Skeletal muscle tissue (tissue), 4 donors: Measurements from ENCODE around the gene TYRP1. TPM values are rescaled to one million over a fixed set of nuclear protein-coding genes. Genes with fewer than 3 reads are reported as not detected.

Experiments
- H3K27ac ChIP-seq: one replicate; pipeline ENCODE4 v1.7.0; 2013; ENCODE audit warnings: mild to moderate bottlenecking, low read depth, low read length, inconsistent platforms
- H3K27me3 ChIP-seq, 3 donors: one replicate each; pipeline ENCODE4 v1.7.0; 2013; ENCODE audit warnings: low read length in 3 of 3; ENCODE audit not compliant: control insufficient read depth in 3 of 3, insufficient read depth in 3 of 3
- H3K36me3 ChIP-seq, 3 donors: one replicate each; pipeline ENCODE4 v1.7.0; 2013; ENCODE audit warnings: low read length in 3 of 3; ENCODE audit not compliant: control insufficient read depth in 3 of 3, insufficient read depth in 3 of 3
- H3K4me1 ChIP-seq, 3 donors: one replicate each; pipeline ENCODE4 v1.7.0; 2013; ENCODE audit warnings: low read length in 3 of 3, mild to moderate bottlenecking in 3 of 3; ENCODE audit not compliant: control insufficient read depth in 3 of 3, insufficient read depth in 3 of 3
- H3K4me3 ChIP-seq, 3 donors: one replicate each; pipeline ENCODE4 v1.7.0; 2013; ENCODE audit warnings: low read length in 3 of 3
- H3K9ac ChIP-seq, 3 donors: one replicate each; pipeline ENCODE4 v1.7.0; 2013; ENCODE audit warnings: low read length in 3 of 3, mild to moderate bottlenecking in 3 of 3, moderate library complexity in 2 of 3, low read depth in 1 of 3
- H3K9me3 ChIP-seq, 3 donors: one replicate each; pipeline ENCODE4 v1.7.0; 2013; ENCODE audit warnings: low read length in 3 of 3; ENCODE audit not compliant: control insufficient read depth in 3 of 3
- total RNA-seq: library from RNA; depleted of rRNA; stranded (reverse); fragments of >200 nt; gene quantifications from one replicate; pipeline ENCODE4 v1.2.3, GENCODE V29; 2014
- donor health status: Osteomylitis.

Gene TYRP1
- total RNA-seq, 1 donor from 2014 or later, result not detected

GRCh38 chr9:12748954-12749353 is 55.8 kb downstream of the TYRP1 start:
- no peak overlapping the region for H3K9ac ChIP-seq
- no peaks in the 10 kb centered on the region for H3K9me3 ChIP-seq

GRCh38 chr9:12753931-12754330 is 60.7 kb downstream of the TYRP1 start:
- Histone ChIP-seq H3K36me3 (no peaks in the 10 kb centered on the region), H3K27ac (no peak overlapping the region), H3K4me1 (no peaks in the 10 kb centered on the region), H3K9me3 (no peaks in the 10 kb centered on the region), H3K27me3 (no peaks in the 10 kb centered on the region), H3K4me3 (no peak overlapping the region), H3K9ac (no peak overlapping the region)

More at GRCh38 chr9:12748954-12749353, 55.8 kb downstream of the TYRP1 start:
- no peak overlapping the region for H3K27ac ChIP-seq
- H3K27me3 ChIP-seq, result no peaks in the 10 kb centered on the region
- no peak overlapping the region for H3K4me3 ChIP-seq
- H3K36me3 ChIP-seq, result no peaks in the 10 kb centered on the region
- no peaks in the 10 kb centered on the region for H3K4me1 ChIP-seq

GRCh38 chr9:12759761-12760160 is 66.6 kb downstream of the TYRP1 start:
- no peaks in the 10 kb centered on the region for H3K9me3 ChIP-seq

More at GRCh38 chr9:12759761-12760160, 66.6 kb downstream of the TYRP1 start:
- H3K27ac ChIP-seq, result no peak overlapping the region
- H3K9ac ChIP-seq, result no peak overlapping the region
- H3K36me3 ChIP-seq, result no peaks in the 10 kb centered on the region
- no peak overlapping the region for H3K4me3 ChIP-seq
- H3K27me3 ChIP-seq, result no peaks in the 10 kb centered on the region
- no peaks in the 10 kb centered on the region for H3K4me1 ChIP-seq

Other genes with a start within 250 kb of the TYRP1 start
- 14.1 TPM for gene LURAP1L, start 81.6 kb downstream of the TYRP1 start, total RNA-seq